Esophagus muscularis mucosa (tissue), 4 donors: ENCODE results near the gene DSC2.

Experiments used
- CTCF ChIP-seq, 3 experiments: fragments of 200-600 bp in 2 of 3; fragments of 450-650 bp in 1 of 3; sonication (generic) in 2 of 3; IDR thresholded peaks; one replicate each; pipeline ENCODE4 v1.5.1; 2017 to 2019; ENCODE audit warnings: antibody characterized with exemption in 3 of 3, mild to moderate bottlenecking in 2 of 3, moderate library complexity in 1 of 3
- EP300 ChIP-seq: sonication (generic); formaldehyde crosslinking; IDR thresholded peaks from one replicate; pipeline ENCODE4 v1.6.1; 2017; ENCODE audit warnings: antibody characterized with exemption
- POLR2A ChIP-seq: fragments of 450-650 bp; IDR thresholded peaks from one replicate; pipeline ENCODE4 v1.6.1; 2017; ENCODE audit warnings: antibody characterized with exemption, moderate library complexity, mild to moderate bottlenecking, low read depth
- POLR2AphosphoS5 ChIP-seq, 2 donors: sonication (generic); formaldehyde crosslinking; IDR thresholded peaks; one replicate each; pipeline ENCODE4 v1.6.1; 2017; ENCODE audit warnings: antibody characterized with exemption in 2 of 2

GRCh38 chr18:31138709-31139108 lies 36.5 kb upstream of the DSC2 start:
- TF ChIP-seq CTCF (IDR thresholded peaks at IDR 0.05) (no peak), POLR2AphosphoS5 (IDR thresholded peaks at IDR 0.05) (no peak), POLR2A (no peak), EP300 (no peak)
